Heart left ventricle (tissue), 16 donors: Measurements from ENCODE around the gene OLR1. TPM values are rescaled to one million over a fixed set of nuclear protein-coding genes. Genes with fewer than 3 reads are reported as not detected.
A peak's percentile ranks its signal among the peaks of the same experiment; 100 is the strongest.

ENCODE experiments used
- ATAC-seq, 4 donors: fragments of 200-7000 bp; cut with Tn5 transposase; one replicate each; pipeline ENCODE4 v1.9.1; 2020 to 2022; ENCODE audit warnings: moderate library complexity in 4 of 4, mild to moderate bottlenecking in 3 of 4, moderate number of reproducible peaks in 1 of 4
- DNase-seq, 5 donors: peaks; one replicate each; pipeline ENCODE4 v3.0.0-alpha.2; 2020
- H3K27ac ChIP-seq, 12 donors: fragments of 200-600 bp; sonication (generic) in 4 of 12; one replicate each; pipeline versions ENCODE4 v1.5.0 to v1.8.0; 2016 to 2022; ENCODE audit warnings: mild to moderate bottlenecking in 2 of 12
- H3K27me3 ChIP-seq, 9 donors: fragments of 200-600 bp; sonication (generic) in 2 of 9; one replicate each; pipeline versions ENCODE4 v1.5.1 to v1.8.0; 2016 to 2022; ENCODE audit warnings: mild to moderate bottlenecking in 3 of 9
- H3K36me3 ChIP-seq, 9 donors: fragments of 200-600 bp; sonication (generic) in 2 of 9; one replicate each; pipeline versions ENCODE4 v1.5.0 to v1.8.0; 2018 to 2022; ENCODE audit warnings: mild to moderate bottlenecking in 2 of 9
- H3K4me1 ChIP-seq, 12 donors: fragments of 200-600 bp; sonication (generic) in 4 of 12; one replicate each; pipeline versions ENCODE4 v1.5.0 to v1.8.0; 2016 to 2022; ENCODE audit warnings: mild to moderate bottlenecking in 3 of 12
- H3K4me3 ChIP-seq, 12 donors: fragments of 200-600 bp; sonication (generic) in 4 of 12; one replicate each; pipeline versions ENCODE4 v1.5.0 to v1.8.0; 2017 to 2022; ENCODE audit warnings: mild to moderate bottlenecking in 9 of 12, moderate library complexity in 4 of 12
- H3K9me3 ChIP-seq, 12 donors: fragments of 200-600 bp; sonication (generic) in 4 of 12; one replicate each; pipeline versions ENCODE4 v1.5.0 to v1.8.0; 2016 to 2022; ENCODE audit warnings: mild to moderate bottlenecking in 1 of 12
- POLR2A ChIP-seq, 2 donors: fragments of 450-650 bp; IDR thresholded peaks; one replicate each; pipeline ENCODE4 v1.6.1; 2017; ENCODE audit warnings: antibody characterized with exemption in 2 of 2, mild to moderate bottlenecking in 2 of 2, moderate library complexity in 2 of 2
- WGBS, 4 donors: extraction: QIAGEN DNeasy Blood & Tissue Kit in 2 of 4; methylation state at CpG; one replicate each; pipeline versions ENCODE4 v1.1.5 to v1.1.7; 2013 to 2018; 5-methylcytosine and 5-hydroxymethylcytosine counted together
- intact Hi-C, 10 donors: fragments of 100-400 bp; cut with DNase I; formaldehyde crosslinking; loops; one replicate each; pipeline versions ENCODE4 v1.11.1 to v1.14.2; 2022
- polyA plus RNA-seq, 2 donors: library from polyadenylated mRNA; stranded (reverse); fragments of 200-250 nt; gene quantifications; one replicate each; pipeline ENCODE4 v1.2.3, GENCODE V29; 2013
- total RNA-seq, 9 donors: library from RNA; depleted of rRNA in 2 of 9; stranded (reverse); fragments of >200 nt in 2 of 9; fragmentation: NEBNext Ultra II Directional in 3 of 9; extraction: Animal tissue kit (Norgen Biotek cat#: 25700) in 3 of 9; gene quantifications; one replicate each; pipeline versions ENCODE4 v1.1.0 to v1.2.4, GENCODE V29; 2016 to 2023
- TF ChIP-seq, protein P1 (sequence below), 12 donors: fragments of 200-600 bp; sonication (generic) in 4 of 12; IDR thresholded peaks; one replicate each; pipeline versions ENCODE4 v1.5.0 to v1.8.0; 2018 to 2022; ENCODE audit warnings: antibody characterized with exemption in 12 of 12, mild to moderate bottlenecking in 5 of 12
- donor health status: ischemic (EF 13 %, LVEDD 7.1; RV severe dilation, severe dysfunction).
- donor health status: healthy with polysubstance abuse.
- donor health status: DM: no; HTN: yes; CAD: no.
- donor health status: DM: no; HTN: no; CAD: no.
- donor health status: ischemic (EF 25% LVEDD 6.9; RV normal size, moderate dysfunction).
- donor health status: ischemic (EF 25% LVEDD 5.7; RV mildly dilated, moderate dysfunction).
- donor health status: healthy.
- donor health status: DM: yes; HTN: yes; CAD: no.
- donor health status: ischemic (EF 35%, LVEDD 5.7; RV mildly dilated, moderate dysfunction).
- donor health status: nonischemic (EF 11% LVEDD 7.7; RV severe dilation, severe dysfunction).
- donor health status: DM: yes; HTN: yes; CAD: no.
- donor health status: PGD.
- donor health status: ischemic (EF 29% LVEDD 5.4; RV normal size, mild dysfunction).
- donor health status: nonischemic (EF 23%, LVEDD 6.1; RV moderate dilation, normal function).

OLR1 gene
- total and polyA plus RNA-seq, 11 donors = 0.07 to 1.6 (median 0.50) TPM; not detected in 2

DNA sequence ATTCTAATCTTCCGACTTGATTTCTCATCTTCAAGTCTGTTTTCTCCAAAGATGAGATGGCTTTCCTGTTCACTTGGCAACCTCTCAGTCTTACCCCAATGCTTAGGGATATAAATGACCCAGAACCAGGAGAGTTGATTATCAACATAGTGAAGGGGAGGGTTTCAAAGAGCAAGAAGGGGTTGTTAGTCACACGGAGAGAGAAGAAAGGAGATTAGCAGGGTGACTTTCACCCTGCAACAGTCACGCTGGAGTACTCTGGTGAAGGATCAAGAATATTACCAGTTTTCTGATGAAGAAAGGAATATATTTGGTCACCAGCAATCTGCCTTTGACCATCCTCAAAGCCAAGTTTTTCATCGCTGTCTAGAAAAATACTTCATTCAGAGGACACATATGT is 6.9 kb upstream of the OLR1 start, which contains the start of gene TMEM52B:
TMEM52B (plus strand) TSS at position 212 of the 400 bp plus-strand sequence. CDS start 543 bp downstream, outside the sequence.
- DNase-seq (no peak), ATAC-seq (no peak)
- TF ChIP-seq, protein P1, sequence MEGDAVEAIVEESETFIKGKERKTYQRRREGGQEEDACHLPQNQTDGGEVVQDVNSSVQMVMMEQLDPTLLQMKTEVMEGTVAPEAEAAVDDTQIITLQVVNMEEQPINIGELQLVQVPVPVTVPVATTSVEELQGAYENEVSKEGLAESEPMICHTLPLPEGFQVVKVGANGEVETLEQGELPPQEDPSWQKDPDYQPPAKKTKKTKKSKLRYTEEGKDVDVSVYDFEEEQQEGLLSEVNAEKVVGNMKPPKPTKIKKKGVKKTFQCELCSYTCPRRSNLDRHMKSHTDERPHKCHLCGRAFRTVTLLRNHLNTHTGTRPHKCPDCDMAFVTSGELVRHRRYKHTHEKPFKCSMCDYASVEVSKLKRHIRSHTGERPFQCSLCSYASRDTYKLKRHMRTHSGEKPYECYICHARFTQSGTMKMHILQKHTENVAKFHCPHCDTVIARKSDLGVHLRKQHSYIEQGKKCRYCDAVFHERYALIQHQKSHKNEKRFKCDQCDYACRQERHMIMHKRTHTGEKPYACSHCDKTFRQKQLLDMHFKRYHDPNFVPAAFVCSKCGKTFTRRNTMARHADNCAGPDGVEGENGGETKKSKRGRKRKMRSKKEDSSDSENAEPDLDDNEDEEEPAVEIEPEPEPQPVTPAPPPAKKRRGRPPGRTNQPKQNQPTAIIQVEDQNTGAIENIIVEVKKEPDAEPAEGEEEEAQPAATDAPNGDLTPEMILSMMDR (IDR thresholded peaks at IDR 0.05) = no peak
- TF ChIP-seq POLR2A (IDR thresholded peaks at IDR 0.05) = no peak
- Histone ChIP-seq H3K4me1 (no peaks in the 10 kb centered on the region), H3K27ac (no peak within 1 kb of the TSS), H3K27me3 (peaks cover 0 to 28% (median 0%) of the 10 kb centered on the region in 9 donors), H3K36me3 (no peaks in the 10 kb centered on the region), H3K4me3 (no peak within 1 kb of the TSS), H3K9me3 (no peaks in the 10 kb centered on the region)
- intact Hi-C loops = no loop called here
- WGBS, 4 donors = 63 to 70% (median 68%) methylated on average over 4 of the region's 4 CpGs

DNA sequence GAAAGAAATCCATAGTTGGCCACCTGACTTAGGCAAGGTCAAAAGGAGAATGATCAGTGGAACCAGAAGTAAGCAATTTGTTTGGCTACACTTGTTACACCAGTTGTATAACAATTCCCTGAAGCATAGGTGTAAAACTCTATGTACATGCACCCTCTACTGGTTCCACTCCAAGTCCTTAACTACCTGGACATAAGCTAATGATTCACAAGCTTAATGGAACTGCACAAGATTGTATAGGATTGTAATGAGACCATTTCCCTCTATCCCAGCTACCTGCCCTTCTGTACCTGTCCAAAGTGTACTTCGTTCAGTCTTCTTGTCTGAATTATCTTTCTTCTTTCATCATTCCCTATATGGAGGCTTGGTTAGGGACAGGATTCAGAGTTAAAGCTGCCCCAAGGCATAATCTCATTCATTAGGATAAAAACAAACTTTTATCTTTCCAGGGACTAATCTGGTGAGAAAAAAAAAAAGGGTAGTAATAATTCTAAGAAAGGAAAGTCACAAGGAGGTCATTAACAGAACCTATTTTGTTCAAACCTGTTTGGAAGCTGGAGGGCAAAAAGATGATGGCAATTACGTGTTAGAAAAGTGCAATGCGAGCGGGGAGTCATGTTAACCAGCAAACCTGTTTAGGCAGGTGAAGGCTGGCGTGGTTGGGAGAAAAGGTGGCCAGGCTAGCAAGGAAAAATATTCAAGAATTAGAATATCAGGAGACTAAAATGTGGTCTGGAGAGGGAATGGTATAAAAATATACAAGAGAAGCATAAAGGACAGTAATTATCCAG is 4.1 kb upstream of the OLR1 start:
- intact Hi-C loops = no loop called here
- Histone ChIP-seq H3K27ac (no peak overlapping the region), H3K4me3 (no peak overlapping the region), H3K9me3 (no peaks in the 10 kb centered on the region), H3K36me3 (no peaks in the 10 kb centered on the region), H3K4me1 (peaks cover 0 to 10% (median 0%) of the 10 kb centered on the region in 12 donors), H3K27me3 (peaks cover 0 to 28% (median 0%) of the 10 kb centered on the region in 9 donors)
- DNase-seq (no peak), ATAC-seq (peak in 1 of 4 donors; percentile 24)
- TF ChIP-seq, protein P1 (IDR thresholded peaks at IDR 0.05) = no peak
- TF ChIP-seq POLR2A (IDR thresholded peaks at IDR 0.05) = no peak
- 82 to 85% (median 83%) methylated on average over 5 of the region's 5 CpGs for WGBS, 4 donors

DNA sequence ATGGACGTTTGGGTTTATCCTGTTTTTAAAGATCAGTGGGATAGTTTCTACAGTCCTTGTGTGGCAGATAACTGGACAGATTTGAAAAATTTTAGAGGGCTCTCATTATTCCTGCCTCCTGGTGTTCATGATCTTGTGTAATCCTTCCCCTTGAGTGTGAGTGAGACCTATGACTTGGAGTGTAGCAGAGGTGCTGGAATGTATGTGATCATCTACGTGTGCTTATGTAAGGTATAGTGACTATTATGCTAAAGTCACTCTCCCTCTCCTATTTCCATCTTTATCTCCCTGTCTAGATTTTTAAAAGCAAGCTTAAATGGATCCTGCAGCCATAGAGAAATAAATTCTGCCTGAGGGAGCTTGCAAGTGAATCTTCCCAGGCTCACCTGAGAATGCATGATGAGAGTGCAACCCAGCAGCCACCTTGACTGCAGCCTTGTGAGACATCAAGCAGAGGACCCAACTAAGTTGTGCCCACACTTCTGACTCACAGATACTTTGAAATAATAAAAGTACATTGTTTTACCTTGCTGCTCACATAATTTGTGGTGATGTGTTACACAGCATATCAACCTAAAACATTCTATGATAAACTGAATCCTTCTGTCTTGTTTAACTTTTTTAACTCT is 3.2 kb upstream of the OLR1 start:
- H3K36me3 ChIP-seq = no peaks in the 10 kb centered on the region
- intact Hi-C loops = no loop called here
- DNase-seq = no peak
- no peak for ATAC-seq
- TF ChIP-seq POLR2A (IDR thresholded peaks at IDR 0.05) = no peak
- TF ChIP-seq, protein P1 (IDR thresholded peaks at IDR 0.05) = no peak
- H3K27me3 ChIP-seq = peaks cover 0 to 23% (median 0%) of the 10 kb centered on the region in 9 donors
- no peak overlapping the region for H3K4me3 ChIP-seq
- H3K4me1 ChIP-seq = peaks cover 0 to 10% (median 0%) of the 10 kb centered on the region in 12 donors
- no peaks in the 10 kb centered on the region for H3K9me3 ChIP-seq
- H3K27ac ChIP-seq = no peak overlapping the region
- WGBS, 4 donors = 64 to 70% (median 68%) methylated on average over 2 of the region's 2 CpGs

DNA sequence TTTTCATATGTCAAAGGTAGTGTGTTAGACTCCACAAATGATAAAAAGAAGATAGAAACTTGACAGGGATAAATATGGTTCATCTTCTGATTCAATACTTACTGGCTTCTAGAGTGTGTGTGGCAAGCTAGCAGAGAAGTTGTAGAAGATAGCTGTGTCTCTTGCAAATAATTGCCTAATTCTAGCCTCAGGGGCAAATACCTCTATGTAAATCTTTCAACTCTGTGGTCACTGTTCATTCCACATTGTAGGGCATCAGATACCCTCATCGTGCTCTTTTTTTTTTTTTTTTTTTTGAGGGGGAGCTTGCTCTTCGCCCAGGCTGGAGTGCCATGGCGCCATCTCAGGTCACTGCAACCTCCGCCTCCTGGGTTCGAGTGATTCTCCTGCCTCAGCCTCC is 1.7 kb downstream of the OLR1 start:
- DNase-seq = no peak
- Histone ChIP-seq H3K4me1 (peaks cover 0 to 25% (median 0%) of the 10 kb centered on the region in 12 donors), H3K36me3 (no peaks in the 10 kb centered on the region), H3K9me3 (no peaks in the 10 kb centered on the region), H3K27ac (no peak overlapping the region), H3K4me3 (no peak overlapping the region), H3K27me3 (no peaks in the 10 kb centered on the region)
- TF ChIP-seq POLR2A (IDR thresholded peaks at IDR 0.05) = no peak
- TF ChIP-seq, protein P1 (IDR thresholded peaks at IDR 0.05) = no peak
- WGBS, 4 donors = 88 to 97% (median 91%) methylated on average over 5 of the region's 5 CpGs
- intact Hi-C loops = no loop called here
- ATAC-seq = no peak
